ENCODE measurements around the gene IGFBP7.

Gene IGFBP7

GRCh38 chr4:57095245-57095644, 14.9 kb downstream of the IGFBP7 start:
- DNase-seq (ENCODE audit: low read depth): no peak

GRCh38 chr4:57094832-57095223, 15.4 kb downstream of the IGFBP7 start:
- DNase-seq (ENCODE audit: low read depth): no peak

DNA sequence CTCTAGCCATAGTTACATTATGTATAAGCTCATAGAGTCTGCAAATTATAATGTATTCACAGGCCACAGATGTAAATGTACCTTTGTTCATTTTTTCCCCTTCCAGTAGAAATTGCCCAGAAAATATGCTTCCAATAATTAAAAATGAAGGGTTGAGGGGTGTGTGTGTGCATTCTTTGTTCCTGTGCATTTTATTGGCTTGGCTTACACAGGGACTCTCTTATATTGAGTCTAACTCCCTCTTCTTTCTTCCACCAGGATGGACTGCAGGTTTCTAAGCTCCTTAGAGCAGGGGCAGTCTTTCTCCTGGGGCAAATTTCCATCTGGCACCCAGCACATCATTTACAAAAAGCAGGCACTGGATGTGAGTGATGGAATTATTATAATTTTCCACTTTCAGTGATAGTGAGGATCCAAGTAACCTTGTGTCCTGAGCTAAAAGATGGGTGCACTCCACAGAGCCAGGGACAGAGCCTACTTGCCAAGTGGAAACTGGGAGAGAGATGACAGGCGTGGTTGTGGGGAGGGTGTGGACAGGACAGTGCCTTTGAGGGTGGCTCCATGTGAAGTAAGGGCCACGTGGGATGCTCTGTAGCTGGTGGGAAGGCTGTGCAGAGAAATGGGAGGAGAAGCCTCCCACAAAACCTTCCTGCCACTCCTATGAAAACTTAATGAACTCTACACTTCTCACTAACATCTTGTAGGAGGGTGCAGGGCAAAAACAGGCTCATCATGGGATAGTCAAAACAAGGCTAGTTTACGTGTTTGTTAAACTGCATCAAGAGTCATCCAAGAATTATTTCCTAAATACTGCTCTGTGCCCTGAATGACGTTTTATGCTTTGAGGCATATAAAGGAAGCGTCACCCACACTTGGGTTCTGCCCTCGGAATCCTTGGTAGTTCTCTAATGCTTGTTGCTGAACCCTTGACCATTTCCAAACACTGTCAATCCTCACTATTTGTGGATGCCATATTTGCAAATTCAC, 16.0 kb downstream of the IGFBP7 start:
- DNase-seq (ENCODE audit: low read depth): no peak

GRCh38 chr4:57091657-57092162, 18.5 kb downstream of the IGFBP7 start:
- DNase-seq (ENCODE audit: low read depth): no peak

GRCh38 chr4:57090079-57090478, 20.1 kb downstream of the IGFBP7 start:
- DNase-seq (ENCODE audit: low read depth): no peak

- DNase-seq (ENCODE audit: low read depth): no peak
These were observed 20.6 kb downstream of the IGFBP7 start for GRCh38 chr4:57089549-57089948.

GRCh38 chr4:57086031-57086723, 24.0 kb downstream of the IGFBP7 start:
- no peak for DNase-seq (ENCODE audit: low read depth)

GRCh38 chr4:57085278-57085677, 24.9 kb downstream of the IGFBP7 start:
- DNase-seq (ENCODE audit: low read depth): no peak

DNA sequence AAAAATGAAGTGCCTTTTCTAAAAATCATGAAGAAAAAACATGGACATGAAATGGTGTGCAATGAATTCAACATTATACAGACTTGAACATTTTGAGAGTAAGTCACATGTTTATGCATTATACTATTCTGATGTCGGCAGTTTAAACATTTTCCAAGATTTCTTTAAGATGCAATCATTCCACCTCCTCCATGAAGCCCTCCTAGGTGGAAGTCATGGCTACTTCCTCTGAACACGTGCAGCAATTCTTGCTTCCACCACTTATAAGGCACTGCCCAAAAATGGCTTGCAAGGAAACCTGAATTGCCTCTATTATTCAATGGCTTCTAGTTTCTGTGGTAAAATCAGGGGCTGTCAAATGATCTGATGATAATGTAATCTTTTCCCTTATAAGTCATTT, 25.8 kb downstream of the IGFBP7 start:
- DNase-seq (ENCODE audit: low read depth): no peak

GRCh38 chr4:57083090-57083489, 27.1 kb downstream of the IGFBP7 start:
- no peak for DNase-seq (ENCODE audit: low read depth)

DNA sequence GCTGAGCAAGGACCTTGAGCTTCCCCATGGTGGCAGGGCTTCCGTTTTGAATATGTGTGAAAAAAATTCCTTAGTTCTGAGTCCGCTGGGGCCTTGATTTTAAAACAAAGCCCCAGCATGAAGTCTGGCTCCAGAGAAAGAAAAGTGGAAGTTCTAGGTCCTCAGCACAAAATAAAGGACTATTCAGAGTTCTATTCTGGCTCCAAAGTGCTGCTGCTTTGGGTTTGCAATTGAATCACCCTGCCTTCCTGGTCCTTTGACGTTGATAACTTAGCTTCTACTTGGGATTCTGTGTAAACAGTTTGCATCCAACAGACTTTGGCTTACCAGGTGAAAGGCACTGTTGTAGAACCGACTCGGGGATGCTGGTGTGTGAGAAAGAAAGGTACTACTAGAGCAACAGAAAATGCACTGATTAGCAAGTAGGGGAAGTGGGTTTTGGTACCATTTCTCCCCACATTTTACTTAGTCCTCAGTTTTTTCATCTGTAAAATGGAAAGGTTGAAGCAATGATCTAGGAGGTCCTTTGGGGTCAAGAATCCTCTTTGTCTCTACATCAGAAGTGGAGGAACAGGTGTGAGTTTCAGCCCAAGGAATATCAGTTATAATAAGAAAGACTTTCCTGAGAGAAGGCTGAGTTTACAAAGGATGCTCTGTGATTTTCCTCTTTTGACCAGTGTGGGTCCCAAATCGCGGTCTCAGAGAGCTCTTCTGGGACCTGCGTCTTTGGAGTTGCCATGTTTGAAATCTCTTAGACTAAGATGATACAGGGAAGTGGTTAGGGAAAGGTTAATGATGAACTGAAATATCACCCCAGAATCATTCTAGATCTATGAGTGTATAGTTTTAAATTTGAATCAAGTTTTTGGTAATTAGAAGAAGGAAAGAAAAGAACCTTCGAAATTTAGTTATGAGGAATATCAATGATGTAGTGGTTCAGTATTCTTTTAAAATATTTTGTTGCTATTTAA, 28.2 kb downstream of the IGFBP7 start:
- DNase-seq (ENCODE audit: low read depth): no peak

GRCh38 chr4:57080781-57081650, 29.2 kb downstream of the IGFBP7 start:
- DNase-seq (ENCODE audit: low read depth): peak; percentile 34

GRCh38 chr4:57078685-57079521, 31.3 kb downstream of the IGFBP7 start:
- DNase-seq (ENCODE audit: low read depth): no peak

GRCh38 chr4:57077550-57078343, 32.4 kb downstream of the IGFBP7 start:
- no peak for DNase-seq (ENCODE audit: low read depth)

GRCh38 chr4:57076646-57077045, 33.5 kb downstream of the IGFBP7 start:
- no peak for DNase-seq (ENCODE audit: low read depth)

GRCh38 chr4:57075367-57075766, 34.8 kb downstream of the IGFBP7 start:
- no peak for DNase-seq (ENCODE audit: low read depth)

DNA sequence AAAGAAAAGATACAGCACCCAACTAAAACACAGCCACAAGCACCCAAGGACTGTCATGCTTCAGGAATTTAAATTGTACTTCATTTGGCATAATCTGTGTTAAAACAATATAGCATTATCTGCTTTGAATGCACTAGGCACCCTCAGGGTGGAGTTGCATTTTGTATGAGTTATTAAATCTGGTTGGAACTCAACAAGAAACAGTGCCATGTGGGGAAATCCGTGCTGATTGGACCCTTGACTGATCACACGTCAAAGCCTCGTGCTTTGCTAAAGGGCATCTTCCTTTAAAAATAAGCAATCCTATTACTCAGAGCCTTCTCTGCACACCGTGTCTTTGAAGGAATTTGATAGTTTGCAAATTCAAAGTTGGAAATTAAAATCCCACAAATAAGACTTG, 35.4 kb downstream of the IGFBP7 start:
- peak; percentile 43 for DNase-seq (ENCODE audit: low read depth)

- no peak for DNase-seq (ENCODE audit: low read depth)
These were observed 36.6 kb downstream of the IGFBP7 start for GRCh38 chr4:57073559-57073958.

- no peak for DNase-seq (ENCODE audit: low read depth)
These were observed 38.9 kb downstream of the IGFBP7 start for GRCh38 chr4:57071326-57071725.
